Mucosa of gallbladder (tissue), 1 donor: ENCODE results near the gene TCF7L2. TPM values are rescaled to one million over a fixed set of nuclear protein-coding genes. Genes with fewer than 3 reads are reported as not detected.

Source experiments
- DNase-seq: peaks from one replicate; pipeline ENCODE4 v3.0.0-alpha.2; 2020; ENCODE audit warnings: low spot score
- total RNA-seq: library from RNA; stranded (reverse); gene quantifications from one replicate; pipeline ENCODE4 v1.2.1, GENCODE V29; 2021
- donor health status: DM: no; HTN: no; CAD: no.

The TCF7L2 gene
- total RNA-seq, 1 donor from 2014 or later: 35.3 TPM

DNA sequence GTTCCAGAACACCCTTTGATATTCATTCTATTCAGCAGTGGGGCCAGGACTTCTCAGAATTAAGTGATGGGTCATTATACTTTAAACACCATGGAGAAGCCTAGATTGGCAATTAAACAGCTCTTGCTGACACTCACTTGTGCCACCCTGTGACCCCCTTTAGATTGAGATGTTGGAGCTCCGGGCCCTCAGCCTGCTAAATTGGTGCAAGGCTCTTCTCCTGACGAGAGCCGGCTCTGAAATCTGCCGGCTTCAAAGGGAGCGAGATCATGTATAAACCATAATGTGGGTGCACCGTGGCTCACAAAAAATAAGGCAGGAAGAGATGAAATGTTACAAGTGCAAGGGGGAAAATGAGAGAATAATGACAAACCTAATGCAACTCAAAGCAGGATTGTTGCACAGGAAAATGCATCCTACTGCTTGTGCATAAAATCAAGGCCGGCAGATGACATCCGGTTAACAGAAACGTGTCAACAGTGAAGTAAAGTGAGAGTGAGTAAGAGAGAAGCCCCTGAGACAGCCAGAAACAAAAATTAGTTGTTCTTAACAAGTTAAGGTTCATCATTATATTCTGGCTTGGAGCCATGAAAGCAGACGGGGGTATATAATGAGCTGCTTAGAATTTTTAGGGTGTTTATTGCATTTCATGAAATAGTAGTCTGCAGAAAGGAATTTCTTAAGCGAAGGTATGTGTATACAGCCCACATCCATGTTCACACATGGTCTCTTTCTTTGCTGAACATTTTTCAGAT is 198.2 kb downstream of the TCF7L2 start:
- no peak for DNase-seq

DNA sequence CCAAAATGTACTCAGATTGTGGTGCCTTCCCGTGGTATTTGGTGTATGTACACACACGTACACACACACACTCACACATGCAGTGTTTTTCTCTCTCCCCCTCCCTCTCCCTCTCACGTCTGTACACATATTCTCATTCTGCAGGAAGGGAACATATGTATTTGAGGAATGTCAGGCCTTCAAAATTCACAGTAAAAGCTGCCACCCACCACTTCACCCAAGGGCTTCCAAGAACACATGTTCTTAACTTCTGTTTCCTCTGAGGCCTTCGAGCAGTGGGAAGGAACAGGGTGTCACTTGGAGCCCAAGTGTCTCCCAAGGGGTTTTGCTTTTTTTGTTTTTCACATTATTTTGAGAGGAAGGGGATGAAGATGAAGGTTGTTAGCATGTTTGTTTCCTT is 198.9 kb downstream of the TCF7L2 start:
- no peak for DNase-seq

DNA sequence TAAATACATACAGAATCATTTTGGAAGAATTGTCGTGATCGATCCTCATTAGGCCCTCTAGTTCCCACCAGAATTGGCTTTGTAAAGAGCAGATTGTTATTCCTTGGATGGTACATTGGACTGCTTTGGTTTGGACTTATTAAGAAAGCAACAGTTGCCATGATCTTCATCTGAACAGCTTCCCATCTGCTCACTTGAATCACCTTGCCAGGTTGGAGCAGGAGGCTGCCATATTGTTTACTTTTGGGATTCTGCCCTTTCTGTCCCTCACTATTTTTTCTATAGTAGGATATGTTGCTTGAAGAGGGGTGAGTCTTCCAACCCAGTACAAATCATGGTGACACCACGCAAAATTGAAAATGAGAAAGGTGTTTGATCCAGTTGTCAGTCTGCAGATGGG is 199.6 kb downstream of the TCF7L2 start:
- no peak for DNase-seq

DNA sequence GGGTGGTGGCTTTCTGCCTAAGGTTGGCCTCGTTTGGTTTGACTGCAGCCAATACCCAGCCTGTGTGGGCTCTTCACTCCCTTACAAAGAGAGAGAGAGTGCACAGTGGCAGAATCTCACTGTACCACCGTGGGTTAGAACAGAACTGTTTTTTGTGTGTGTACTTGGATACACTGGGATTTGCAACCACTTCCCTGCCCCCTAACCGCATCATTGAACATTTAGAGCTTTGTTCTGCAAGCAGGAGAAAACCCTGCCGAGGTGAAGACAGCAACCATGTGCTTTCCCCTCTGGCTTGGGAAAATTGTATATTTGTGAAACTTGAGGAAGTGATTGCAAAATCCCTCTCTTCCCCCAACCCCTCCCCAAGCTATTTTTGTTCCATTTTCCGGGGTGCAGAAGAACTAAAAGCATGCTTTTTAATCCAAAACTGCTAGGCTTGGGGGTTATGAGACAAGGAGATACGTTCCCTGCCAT is 201.2 kb downstream of the TCF7L2 start:
- DNase-seq: no peak

DNA sequence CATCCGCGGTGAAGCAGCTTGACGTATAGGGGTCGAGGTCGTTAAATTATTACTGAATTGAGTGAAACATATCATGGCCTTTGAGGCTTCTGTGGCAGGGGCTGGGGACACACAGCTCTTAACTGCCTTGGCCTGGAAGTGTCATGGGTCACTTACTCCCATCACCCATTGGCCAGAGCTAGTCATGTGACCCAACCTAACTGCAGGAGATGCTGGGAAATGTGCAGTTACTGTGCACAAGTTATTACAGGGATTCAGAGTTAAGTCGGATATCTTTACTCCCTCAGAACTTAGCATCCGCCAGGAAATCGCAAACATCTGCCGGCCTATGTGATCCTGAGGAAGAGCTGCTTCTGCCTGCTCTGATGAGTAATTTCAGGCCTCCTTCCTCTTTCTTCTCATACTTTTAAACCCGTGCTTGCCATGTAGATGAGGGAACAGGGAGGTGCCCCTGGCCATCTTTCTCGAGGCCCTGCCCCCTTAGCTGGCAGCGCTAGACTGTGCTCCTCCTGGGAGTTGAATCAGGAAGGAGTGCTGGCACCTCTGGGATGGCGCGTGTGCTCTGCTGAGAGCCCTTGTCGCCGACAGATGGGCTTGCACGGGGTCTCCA is 203.6 kb downstream of the TCF7L2 start:
- DNase-seq: no peak

DNA sequence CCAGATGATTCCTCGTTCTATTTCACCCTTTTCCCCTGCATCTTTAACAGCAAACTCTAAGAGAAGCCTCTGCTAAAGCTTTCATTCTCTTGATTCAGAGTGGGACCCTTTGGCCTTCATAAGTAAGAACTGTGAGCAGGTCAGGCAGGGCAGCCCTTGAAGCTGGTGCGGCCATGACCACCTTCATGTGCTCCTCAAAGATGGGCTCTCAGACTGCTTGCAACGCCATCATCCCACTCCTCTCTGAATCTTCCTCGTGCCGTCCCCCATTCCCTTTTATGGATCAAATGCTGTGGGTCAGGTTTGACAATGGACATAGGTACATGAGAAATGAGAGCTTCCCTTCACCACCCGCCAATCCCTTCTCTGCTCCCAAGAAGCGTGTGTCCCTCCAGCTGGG is 207.4 kb downstream of the TCF7L2 start:
- no peak for DNase-seq

DNA sequence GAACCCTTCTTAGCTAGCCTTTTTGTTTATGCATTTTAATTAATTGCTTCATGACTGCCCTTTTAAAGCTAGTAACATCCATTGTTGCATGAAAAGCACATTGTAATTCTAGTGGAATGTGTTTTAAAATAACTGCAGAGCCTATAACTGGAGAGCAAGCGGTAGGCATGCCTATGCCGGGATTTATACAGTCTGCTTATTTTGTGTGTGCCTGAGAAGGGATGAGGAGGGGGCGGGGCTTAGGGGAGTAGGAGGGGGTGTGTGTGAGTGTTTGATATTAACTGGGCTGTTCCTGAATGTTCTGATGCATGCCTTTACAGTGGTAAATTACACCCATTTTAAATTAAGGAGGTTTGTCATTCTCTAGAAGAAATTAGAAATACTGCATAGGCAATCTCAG is 208.1 kb downstream of the TCF7L2 start:
- no peak for DNase-seq

DNA sequence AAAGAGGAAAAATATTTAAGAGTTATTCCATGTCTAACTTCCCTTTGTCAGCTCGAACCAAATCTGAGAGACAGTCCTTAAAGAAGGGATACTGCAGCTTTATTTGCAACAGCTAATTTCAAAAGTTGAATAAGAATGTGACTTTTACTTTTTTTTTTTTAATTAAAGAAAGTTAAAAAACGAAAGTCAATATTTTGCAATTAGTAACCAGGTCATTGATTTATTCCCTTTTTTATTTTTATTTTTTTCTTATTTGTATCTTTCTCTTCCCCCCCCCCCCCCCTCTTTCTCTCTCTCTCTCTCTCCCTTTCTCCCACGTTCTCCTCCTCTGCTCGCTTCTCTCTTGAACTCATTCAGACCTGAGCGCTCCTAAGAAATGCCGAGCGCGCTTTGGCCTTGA is 209.5 kb downstream of the TCF7L2 start:
- no peak for DNase-seq

DNA sequence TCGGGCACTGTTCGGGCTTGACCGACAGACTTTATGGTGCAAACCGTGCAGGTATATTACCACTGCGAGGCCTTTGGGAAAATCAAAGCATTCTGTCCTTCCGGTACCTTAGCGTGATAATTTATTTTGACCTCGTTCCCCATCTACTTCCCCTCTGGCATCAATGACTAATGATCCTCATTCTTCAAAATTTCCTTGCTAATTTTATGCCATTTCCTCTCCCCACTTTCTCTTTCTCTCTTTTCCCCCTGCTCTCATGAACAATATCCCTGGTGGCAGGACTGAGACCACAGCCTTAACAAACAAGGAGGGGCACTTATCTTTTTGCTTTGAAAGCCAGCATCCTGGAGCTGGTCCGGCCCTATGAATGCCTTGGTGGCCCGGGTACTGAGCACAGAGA is 210.6 kb downstream of the TCF7L2 start:
- no peak for DNase-seq

DNA sequence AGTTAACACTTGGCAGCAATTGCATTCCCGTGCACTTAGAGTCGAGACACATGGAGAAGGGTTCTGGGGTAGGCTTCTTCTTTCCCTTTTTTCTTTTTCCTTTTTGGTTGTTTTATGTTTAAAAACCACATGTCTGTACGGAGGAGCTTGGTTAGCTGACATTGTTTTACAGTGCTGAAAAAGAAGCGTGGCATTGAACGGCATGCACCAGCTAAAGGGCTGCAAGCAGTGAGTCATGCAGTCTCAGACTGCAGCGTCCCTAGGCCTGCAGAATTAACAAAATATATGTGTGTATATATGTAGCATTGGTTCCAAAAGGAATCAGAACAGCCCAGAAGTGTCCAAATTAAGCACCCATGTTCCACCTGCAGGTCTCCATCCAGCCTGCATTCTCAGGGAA is 211.0 kb downstream of the TCF7L2 start:
- DNase-seq: no peak

DNA sequence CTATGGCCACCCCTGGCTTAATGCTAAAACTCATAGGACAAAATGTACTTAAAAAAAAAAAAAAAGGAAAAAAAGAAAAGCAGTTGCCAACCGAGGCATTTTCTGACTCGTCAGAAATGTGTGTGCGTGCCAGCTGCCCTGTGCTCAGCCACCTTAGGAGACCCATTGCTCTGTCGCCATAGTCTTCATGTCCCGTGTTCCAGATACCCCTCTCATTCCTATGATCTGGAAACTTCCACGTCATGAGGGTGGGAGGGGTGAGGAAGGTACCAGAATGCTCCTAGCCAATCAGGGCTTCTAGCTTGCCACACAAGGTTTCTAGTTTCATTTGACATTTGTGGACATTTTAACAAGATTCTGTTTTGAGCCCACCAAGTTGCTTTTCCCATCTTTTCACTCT is 212.9 kb downstream of the TCF7L2 start:
- DNase-seq: no peak

DNA sequence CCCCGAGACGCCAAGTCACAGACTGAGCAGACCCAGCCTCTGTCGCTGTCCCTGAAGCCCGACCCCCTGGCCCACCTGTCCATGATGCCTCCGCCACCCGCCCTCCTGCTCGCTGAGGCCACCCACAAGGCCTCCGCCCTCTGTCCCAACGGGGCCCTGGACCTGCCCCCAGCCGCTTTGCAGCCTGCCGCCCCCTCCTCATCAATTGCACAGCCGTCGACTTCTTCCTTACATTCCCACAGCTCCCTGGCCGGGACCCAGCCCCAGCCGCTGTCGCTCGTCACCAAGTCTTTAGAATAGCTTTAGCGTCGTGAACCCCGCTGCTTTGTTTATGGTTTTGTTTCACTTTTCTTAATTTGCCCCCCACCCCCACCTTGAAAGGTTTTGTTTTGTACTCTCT is 215.6 kb downstream of the TCF7L2 start:
- no peak for DNase-seq

DNA sequence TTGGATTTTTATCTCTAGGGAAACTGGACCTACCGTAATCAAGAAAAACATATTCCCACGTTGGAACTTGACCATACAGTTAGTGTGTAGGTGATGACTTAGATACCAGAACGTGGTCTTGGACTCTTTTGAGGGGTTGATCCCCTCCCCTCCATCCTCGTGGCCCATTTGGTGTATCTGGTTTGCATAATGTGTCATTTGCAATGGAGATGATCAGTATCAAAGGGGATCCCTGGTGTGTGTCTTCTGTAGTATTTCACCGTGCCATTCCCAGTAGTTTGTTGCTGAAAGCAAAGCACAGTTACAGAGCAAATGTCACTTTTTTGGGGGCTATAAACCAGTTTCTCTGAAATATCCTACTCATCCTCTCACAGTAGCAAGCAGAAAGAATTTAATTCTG is 217.7 kb downstream of the TCF7L2 start:
- DNase-seq: no peak

DNA sequence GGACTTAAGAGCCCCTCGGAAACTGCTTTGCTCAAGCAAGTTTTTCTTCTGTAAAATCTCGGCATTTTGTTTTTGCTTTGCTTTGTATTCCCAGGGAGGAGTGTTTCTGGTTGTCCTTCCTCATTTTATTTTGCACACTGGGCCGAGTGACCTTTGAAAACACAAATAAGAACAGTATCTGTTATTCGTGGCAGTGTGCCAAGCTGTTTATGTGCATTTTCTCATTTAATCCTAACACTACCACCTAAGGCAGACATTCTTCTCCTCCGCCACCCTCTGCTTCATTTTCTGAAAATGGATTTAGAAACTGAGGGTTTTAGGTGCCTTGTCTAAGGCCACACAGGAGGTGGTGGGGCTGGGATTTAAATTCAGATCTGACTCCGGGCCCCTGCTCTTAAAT is 218.5 kb downstream of the TCF7L2 start:
- DNase-seq: no peak

DNA sequence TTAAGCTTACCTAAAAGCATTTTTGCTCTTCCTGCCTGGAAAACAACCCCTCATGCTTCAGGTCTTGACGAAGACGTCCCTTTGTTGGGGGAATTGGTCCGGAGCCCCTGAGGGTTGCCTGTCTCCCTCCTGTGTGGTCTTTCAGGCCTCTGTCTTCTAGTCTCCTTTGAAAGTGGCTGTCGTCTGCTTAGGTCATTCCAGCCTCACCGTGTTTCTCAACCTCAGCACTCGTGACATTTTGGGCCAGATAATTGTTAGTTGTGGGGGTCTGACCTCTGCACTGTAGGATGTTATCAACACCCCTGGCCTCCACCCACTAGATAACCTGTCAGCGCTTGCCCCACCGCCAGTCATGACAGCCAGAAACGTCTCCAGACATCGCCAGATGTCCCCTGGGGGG is 219.1 kb downstream of the TCF7L2 start:
- DNase-seq: no peak

DNA sequence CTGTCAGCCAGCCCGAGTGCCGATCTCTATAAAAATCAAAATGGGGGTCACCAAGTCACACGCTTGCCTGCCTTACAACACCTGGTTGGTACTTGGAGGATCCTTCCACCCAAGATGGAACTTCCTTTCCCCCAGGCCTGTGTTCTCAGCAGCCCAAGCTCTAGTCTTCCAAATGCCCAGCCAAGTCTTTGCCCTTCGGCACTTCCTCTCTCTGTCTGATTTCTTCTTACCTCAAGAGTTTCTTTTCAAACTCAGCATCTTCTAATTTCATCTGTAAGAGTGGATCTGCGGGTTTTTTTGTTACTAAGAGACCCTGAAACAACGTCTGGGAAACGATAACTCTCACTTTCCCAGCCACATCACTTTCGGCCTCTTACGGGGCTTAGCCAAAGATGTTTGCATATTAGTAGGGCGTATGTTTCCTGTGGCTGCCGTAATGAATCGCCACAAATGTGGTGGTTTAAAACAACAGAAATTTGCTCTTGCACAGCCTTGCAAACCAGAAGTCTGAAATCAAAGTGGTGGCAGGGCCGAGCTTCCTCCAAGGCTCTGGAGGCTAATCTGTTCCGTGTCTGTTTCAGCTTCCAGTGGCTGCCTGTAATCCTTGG is 219.9 kb downstream of the TCF7L2 start:
- DNase-seq: no peak

DNA sequence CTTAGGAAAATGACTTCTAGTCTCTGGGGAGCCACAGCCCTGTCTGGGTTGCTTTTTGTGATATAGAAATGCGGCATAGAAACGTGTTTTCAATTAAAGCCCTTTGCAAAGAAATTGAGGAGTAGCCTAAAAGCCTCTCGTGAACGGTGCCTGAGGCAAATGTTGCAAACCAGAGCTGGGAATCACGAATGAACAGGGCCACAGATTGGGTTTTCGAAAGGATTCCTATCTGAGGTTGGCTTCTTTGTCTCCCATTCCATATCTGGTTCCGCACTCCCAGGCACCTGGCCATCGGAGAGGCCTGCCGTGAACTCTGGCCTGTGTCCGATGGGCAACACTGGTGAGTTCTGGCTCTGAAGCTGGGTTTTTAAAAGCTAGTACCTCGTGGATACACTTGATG is 221.6 kb downstream of the TCF7L2 start:
- no peak for DNase-seq

DNA sequence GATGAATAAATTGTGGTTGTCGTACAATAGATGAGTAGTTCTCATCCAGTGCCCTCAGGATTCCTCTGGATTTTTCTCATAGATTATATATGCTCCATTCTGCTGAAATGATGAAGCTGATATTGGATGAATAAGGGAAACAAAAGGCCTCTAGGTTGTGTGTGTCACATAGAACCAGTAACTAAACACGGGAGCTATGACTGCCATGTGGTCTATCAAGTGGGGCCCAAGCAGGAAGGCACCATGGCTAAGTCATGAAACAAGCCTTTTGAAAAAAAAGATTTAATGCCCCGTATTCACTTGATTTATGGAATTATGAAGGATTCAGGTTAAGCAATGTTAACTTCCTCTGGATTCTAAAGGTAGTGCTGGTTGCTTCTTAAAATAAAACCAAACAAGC is 225.1 kb downstream of the TCF7L2 start:
- no peak for DNase-seq

DNA sequence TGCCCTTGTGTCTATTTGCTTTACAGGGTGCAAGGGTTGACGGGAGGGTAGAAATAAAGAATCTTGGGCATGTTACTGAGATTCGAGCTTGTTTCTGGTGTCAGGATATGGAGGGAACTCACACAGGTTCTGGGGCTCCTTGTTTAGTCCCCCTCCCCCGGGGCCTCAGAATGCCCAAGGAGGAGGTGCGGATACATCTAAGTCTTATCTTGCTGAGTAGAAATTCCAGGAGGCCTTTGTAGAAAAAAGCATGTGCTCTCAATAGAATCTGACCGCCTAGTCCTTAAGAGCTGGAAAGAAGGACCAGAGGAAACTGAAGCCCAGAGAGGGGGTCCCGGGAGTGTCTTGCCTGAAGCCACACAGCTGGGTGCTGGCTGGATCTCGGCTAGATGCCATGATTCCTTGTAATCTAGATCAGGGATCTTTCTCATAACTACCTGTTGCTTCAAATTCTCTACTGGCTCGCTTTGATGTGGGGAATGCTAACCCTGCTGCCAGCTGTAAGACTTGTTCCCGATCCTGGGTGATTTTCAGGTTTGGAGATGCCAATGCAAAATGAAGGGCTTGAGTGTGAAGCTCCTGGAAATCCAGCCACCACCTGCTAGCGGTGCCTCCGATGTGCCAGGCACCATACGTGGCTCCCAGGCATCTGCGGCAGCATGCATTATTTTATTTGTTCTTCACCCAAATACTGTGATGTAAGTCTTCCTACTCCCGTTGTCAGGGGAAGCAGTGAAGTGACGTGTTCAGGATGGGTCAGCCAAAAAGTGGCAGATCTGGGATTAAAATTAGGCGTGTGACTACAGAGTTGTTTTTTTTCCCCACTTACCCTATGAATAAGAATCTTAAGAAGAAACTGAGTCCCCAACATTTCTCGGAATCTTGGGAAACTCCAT is 226.0 kb downstream of the TCF7L2 start:
- DNase-seq: no peak

DNA sequence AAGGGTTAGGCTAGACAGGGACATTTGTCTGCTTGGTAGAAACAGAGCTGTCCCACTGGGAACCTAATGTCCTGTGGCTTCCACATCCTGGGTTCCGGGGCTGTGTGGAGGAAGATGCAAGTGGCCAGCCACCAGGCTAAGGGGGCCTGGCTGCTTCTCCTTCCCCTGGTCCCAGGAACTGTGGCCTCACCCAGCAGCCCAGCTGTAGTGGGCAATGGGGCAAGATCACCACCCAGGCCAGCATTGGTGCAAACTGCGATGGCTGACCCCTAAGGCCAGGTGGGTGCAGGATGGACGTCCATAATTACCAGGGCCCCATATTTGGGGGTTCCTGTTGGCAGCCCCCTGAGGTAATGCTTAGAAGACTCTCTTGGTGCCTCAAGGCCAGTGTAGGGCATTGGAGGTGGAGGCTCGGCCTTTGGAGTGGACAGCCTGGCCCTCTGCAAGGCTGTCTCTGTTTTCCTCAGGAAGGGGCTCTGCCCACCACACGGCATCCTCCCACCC is 226.7 kb downstream of the TCF7L2 start:
- no peak for DNase-seq

DNA sequence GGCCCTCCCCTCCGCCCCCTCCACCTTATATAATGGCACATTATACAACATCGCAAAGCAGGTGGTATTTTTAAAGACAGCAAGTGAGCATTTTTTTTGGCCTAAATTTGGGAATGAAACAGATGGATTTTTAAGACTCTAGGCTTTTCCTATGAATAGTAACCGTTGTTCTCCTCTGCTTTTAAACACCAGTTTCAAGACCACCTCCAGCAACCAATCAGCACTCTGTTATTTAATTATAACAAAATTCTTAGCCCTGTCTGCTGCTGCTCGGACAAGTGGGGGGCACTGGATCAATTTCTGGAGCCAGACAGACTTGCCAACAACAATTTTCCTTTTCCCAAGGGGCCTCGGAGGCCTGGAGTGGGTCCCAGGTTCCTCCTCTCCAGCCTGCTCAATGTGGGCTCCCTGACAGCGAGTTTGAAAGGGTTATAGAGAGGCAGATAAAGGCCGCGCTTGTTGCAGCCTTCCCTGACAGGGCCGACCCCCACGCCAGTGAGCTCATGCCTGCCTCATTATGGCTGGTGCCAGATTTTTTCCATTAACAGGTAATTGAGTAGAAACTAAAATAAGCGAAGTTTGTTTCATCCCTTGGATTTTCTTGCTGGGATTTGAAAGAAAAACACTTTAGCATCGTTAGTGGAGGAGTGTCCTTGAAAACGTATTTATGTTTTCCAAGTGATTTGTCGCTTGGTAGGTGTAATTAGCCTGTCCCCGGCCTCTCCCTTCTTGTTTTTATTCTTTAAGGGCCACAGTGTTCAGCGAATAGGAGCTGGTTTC is 227.3 kb downstream of the TCF7L2 start:
- DNase-seq: no peak
